Stimulated activated CD4-positive, alpha-beta T cell treated with anti-CD3 and anti-CD28 coated beads, Interleukin-15, amount 100 ng/mL, for 1 hour (primary cell): Measurements from ENCODE around the gene TBCEL.
"Not testable (repeated sequence)": the region's sequence is repeated elsewhere in the genome, so short reads cannot be mapped to it uniquely, and the experiment has no call there.

Experiments
- DNase-seq, 2 donors: peaks; one replicate each; pipeline ENCODE4 v3.0.0-alpha.2; 2020; ENCODE audit warnings: low read depth in 1 of 2, low spot score in 1 of 2

Gene TBCEL

DNA sequence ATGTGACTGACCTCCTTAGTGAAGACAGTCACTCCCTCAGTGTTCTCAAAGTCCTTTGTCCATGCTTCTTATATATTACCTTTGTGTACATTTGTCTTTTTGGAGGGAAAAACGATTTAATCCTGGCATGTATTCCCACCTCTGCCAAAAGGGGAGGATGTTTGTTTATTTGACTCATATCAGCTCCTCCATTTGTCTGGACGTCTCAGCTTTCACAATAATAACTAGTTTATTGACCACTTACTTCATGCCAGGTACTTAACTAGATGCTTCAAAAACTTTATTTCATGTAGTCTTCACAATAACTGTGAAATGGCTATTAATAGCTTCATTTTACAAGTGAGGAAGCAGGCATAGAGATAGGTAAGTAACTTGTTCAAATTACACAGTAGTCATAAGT lies 5.3 kb downstream of the TBCEL start:
- no peak for DNase-seq

DNA sequence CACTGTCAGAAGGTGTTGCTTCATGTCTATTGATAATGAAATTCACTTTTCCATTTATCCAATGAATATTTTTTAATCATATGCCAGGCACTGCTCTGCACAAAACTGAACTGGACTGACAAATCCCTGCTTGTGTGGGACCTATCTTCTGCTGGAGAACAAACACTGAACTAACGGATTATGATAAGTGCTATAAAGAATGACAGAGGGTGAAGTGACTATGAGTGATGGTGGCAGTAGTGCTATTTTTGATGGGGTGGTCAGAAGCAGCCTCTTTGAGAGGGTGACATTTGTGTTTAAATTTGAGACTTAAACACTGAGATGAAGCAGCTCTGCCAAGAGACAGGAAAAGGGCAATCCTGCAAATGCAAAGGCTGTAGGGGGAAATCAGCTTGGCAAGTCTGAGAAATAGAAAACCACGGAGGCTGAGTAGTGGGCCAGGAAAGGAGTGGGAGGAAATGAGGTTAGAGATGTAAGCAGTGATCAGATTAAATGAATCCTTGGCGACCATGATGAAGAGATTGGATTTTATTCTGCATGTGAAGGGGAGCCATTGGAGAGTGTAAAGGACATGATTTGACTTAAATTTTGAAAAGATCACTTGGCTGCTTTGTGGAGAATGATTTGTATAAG lies 6.0 kb downstream of the TBCEL start:
- DNase-seq, result no peak

DNA sequence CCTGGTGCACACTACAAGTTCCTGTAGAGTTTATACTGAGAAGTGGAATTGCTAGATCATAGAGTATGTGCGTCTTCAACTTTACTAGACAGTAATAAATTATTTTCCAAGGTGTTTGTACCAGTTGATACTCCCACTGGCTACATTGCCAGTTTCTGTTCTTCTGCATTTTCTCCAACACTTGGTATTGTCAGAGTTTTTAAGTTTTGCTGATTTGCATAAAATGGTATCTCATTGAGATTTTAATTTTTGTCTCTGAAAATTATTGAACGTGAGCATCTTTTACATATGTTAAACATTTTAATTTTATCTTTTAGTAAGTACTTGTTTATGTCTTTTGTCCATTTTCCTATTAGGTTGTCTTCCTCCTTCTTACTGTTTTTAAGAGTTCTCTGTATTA lies 7.3 kb downstream of the TBCEL start:
- DNase-seq, result no peak

GRCh38 chr11:121031648-121032047 lies 7.7 kb downstream of the TBCEL start:
- DNase-seq, result not testable (repeated sequence)

- no peak for DNase-seq
Observed at GRCh38 chr11:121032546-121032945, 8.6 kb downstream of the TBCEL start.

DNA sequence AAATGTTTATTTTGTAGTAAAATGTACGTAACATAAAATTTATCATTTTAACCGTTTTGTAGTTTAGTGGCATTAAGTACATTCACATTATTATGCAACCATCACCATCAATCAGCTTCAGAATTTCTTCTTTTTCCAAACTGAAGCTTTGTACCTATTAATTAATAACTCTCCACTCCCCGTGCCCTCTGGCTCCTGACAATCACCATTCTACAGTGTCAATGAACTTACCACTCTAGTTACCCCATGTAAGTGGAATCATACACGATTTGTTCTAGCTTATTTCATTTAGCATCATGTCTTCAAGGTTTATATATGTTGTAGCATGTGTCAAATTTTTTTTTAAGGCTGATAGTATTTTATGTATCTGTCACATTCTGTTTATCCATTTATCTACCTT lies 9.7 kb downstream of the TBCEL start:
- DNase-seq, result no peak

DNA sequence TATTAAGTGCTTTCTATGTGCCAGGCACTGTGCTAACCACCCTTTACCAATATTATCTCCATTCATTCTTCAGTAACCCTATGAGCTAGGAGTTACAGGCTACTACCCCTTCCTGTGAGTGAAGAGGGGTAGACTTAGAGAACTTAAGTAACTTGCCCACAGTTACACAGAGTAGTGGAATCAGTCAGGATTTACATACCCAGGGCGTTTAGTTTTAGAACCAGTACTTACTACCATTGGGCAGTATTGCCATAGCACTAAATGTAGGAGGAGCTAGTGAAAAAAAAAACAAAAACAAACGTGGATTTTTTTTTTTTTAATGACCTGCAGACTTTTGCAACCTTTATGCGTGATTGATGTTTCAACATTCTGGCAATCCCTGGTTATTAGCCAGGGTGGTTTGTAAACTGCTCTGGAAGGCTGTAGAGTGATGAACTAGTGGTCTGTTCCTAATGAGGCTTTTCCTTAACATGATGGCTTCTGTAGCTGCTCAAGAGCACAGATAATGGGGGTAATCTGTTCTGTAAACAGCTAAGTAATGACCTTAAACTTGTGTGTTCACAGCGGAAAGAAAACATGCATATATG lies 11.4 kb downstream of the TBCEL start:
- no peak for DNase-seq

- DNase-seq, result no peak
Observed at GRCh38 chr11:121035780-121036179, 11.9 kb downstream of the TBCEL start.

DNA sequence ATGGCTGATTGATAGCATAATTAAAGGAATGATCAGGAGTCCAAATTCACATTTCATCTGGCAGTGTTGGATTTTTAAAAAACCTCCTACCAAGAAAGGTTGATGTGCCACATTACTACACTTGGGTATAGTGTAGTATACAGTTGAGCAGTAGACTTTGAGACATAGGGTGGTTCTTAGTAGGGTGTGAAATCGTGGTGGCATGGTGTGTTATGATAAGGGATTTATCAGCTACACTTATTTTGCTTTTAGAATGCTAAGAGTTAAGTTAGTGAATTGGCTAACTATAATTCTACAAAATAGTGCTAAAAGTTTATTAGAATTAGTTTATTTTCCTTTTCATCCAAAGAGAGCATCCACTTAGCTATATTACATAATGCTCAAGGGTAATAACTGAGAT lies 13.1 kb downstream of the TBCEL start:
- no peak for DNase-seq

- no peak for DNase-seq
Observed at GRCh38 chr11:121038648-121039409, 14.9 kb downstream of the TBCEL start.

DNA sequence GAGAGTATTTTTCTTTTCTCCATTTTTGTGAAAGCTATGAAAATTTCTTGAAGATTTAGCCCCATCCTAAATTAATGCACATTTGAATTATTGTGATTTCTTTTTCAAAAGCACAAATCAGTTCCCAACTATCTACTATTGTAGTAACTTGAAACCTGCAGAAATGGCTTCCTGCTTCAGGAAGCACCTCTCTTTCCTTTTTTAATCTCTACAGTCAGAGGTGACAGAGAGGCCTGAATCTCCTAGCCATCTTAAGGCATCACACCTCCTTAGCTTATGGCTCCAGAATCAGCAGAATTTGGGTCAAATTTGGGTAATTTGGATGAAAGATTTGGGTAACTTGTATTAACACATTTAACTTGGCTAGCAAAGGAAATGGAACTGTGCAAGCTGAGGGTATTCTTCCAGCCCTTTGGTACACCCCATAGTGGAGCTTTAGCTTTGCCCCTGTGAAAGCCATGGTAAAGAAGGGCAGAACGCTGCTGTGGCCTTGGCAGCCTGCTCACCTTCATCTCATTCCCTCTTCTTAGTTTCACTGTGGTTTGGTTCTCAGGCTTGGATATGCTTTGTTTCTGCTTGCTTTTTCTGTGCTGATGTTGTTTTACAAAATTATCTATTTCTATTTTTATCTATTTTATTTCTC lies 16.2 kb downstream of the TBCEL start:
- DNase-seq, result no peak

DNA sequence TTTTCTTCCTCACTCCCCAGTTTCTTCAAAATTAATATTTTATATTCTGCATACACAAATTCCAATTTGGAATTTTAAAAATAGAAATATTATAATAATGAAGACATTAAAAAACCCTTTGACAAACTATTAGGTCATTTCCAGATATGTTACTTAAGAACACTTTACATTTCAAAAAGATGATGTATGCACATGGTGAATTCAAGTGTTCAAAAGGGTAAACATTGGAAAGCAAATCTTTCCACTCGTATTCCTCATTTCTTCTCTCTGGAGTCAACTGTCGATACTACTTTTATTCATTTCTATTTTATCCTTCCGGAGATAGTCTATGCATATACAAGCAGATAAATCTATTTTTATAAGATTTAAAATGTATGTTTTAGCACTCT lies 16.7 kb downstream of the TBCEL start:
- no peak for DNase-seq

- no peak for DNase-seq
Observed at GRCh38 chr11:121041072-121041471, 17.2 kb downstream of the TBCEL start.

GRCh38 chr11:121042296-121042695 lies 18.4 kb downstream of the TBCEL start:
- no peak for DNase-seq

DNA sequence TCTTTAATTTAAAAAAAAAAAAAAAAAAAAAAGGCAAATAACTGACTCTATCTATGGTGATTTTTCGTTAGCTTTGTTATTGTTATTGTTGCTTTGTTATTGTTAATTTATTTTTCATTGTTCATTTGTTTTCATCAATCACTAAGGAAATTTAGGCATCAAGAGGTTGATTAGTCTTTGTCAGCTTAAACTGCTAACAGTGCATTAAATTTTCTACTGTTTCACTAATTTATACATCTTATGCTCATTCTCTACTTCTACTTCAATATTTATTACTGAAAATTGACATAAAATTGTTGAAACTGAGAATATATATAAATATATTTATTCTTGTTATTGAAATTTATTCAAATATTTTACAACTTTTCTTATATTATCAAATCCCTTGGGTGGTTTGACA lies 24.0 kb downstream of the TBCEL start:
- DNase-seq, result no peak

DNA sequence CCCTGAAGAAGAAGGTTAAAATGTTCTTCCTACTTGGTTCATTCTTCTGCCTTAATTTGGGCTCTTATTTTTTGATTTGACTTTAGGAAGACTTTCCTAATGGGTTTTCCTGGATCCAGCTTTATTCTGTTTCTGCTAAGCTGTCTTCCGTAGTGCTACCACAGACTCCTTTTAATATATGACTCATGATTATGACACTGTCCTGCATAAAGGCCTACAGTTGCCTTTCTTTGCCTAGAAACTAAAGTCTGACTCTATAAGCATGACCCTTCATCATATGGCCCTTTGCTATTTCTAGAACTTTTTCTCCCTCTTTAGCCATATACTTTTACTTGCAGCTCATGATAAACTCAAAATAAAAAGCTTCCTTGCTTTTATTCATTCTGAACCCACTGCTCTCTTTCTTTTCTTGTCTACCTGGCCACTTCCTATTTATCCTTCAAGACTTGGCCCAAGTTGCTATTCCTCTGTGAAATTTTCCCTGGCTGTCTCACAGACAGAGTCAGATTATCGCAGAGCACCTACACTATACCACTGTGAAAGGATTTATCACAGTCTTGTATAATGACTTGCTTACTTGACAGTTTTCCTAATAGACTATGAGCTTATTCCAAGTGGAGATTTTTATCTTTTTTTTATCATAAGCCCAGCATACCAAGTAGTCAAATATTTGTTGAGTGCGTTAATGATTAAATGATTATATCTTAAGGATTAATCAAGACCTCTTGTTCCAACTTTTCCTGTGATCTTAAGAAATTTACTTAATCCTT lies 24.7 kb downstream of the TBCEL start:
- no peak for DNase-seq

DNA sequence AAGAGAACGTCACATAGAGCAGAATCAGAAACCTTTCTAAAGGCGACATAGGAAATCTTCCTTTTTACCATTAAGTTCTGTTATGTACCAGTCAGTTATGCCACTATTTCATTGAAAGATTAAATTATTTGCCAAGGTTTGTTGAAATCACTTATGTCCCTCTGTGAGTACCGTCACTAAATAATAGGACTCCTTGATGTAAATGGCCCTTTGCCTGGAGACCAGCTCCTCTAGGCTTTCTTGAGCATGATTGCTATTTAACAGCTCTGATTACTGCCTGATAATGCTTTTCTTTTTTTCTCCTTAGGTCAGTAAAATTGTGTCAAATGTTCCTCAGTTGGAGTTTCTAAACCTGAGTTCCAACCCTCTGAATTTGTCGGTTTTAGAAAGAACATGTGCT lies 29.3 kb downstream of the TBCEL start:
- DNase-seq, result no peak

- DNase-seq, result no peak
Observed at GRCh38 chr11:121054266-121054665, 30.4 kb downstream of the TBCEL start.

- no peak for DNase-seq
Observed at GRCh38 chr11:121055076-121055475, 31.2 kb downstream of the TBCEL start.

GRCh38 chr11:121057922-121058321 lies 34.0 kb downstream of the TBCEL start:
- DNase-seq, result no peak

DNA sequence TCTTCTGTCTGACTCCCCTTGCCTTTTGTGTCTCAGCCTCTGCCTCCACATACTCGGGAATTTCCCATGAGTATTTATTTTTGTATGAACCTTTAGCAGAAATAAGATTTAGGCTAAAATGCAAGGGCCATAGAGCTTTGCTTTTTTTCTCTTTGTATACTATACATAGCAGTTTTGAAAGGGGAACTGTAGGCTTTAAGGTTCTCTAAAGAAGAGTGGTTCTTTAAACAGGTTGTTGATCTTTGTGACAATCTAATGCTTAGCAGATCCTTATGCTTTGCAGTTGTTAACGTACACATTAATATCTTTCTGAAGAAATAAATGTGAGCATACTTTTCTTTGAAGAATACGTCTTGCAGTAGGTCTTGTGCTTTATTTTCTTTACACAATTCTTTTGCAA lies 35.0 kb downstream of the TBCEL start:
- DNase-seq, result no peak
